ENCODE measurements around the gene NMNAT3.

The NMNAT3 gene

GRCh38 chr3:139677388-139678155 is at the start of gene NMNAT3:
Gene NMNAT3 (minus strand): TSS chr3:139677972. CDS start chr3:139627724, 50,248 bp downstream.
- Histone ChIP-seq H3K79me2 (ENCODE audit: control insufficient read depth, low read length) (no peaks in the 10 kb centered on the region), H3F3A (ENCODE audit: control insufficient read depth, insufficient read depth) (no peaks in the 10 kb centered on the region), H3K9me3 (ENCODE audit: control insufficient read depth, insufficient read depth, low read length) (no peaks in the 10 kb centered on the region), H3K27me3 (ENCODE audit: control insufficient read depth, low read length) (no peaks in the 10 kb centered on the region), H3K4me1 (ENCODE audit: control insufficient read depth, low read length) (no peaks in the 10 kb centered on the region), H3K27ac (ENCODE audit: low read depth, low read length) (no peak within 1 kb of the TSS), H3K9me2 (replicated peaks; ENCODE audit: control insufficient read depth, low read length) (no peaks in the 10 kb centered on the region), H4K20me1 (ENCODE audit: control insufficient read depth, insufficient read depth, low read depth, low read length) (no peaks in the 10 kb centered on the region), H3K4me2 (ENCODE audit: low read length) (peak within 1 kb of the TSS; percentile 64), H3K4me3 (ENCODE audit: low read length) (peak within 1 kb of the TSS; percentile 58), H3K36me3 (ENCODE audit: control insufficient read depth, low read length) (no peaks in the 10 kb centered on the region)
- no peak for TF ChIP-seq EZH2phosphoT487 (IDR thresholded peaks at IDR 0.05; ENCODE audit: borderline replicate concordance, low read length)
- TF ChIP-seq, protein P1, sequence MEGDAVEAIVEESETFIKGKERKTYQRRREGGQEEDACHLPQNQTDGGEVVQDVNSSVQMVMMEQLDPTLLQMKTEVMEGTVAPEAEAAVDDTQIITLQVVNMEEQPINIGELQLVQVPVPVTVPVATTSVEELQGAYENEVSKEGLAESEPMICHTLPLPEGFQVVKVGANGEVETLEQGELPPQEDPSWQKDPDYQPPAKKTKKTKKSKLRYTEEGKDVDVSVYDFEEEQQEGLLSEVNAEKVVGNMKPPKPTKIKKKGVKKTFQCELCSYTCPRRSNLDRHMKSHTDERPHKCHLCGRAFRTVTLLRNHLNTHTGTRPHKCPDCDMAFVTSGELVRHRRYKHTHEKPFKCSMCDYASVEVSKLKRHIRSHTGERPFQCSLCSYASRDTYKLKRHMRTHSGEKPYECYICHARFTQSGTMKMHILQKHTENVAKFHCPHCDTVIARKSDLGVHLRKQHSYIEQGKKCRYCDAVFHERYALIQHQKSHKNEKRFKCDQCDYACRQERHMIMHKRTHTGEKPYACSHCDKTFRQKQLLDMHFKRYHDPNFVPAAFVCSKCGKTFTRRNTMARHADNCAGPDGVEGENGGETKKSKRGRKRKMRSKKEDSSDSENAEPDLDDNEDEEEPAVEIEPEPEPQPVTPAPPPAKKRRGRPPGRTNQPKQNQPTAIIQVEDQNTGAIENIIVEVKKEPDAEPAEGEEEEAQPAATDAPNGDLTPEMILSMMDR (IDR thresholded peaks at IDR 0.05; ENCODE audit: low read depth, low read length, poor library complexity, severe bottlenecking), result no peak

DNA sequence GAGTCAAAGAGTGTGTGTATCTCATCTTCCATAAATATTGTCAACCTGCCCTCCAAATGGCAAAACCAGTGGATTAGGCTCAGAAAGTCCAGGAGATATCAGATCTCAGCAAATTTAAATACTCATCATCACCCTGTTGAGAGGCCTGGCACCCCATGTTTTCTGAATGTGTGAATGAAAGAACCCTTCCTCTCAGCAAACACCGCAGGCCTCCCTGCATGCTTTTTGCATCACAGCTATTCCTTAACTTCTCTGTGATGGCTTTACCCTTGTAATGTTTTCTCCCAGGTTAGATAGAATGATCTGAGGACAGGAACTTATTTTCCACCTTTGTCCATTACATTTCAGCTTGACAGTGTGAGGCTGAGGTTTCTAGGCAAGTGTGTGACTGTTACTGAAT is 43.6 kb upstream of the NMNAT3 start:
- no peaks in the 10 kb centered on the region for H3K79me2 ChIP-seq (ENCODE audit: control insufficient read depth, low read length)
- no peaks in the 10 kb centered on the region for H3K9me3 ChIP-seq (ENCODE audit: control insufficient read depth, insufficient read depth, low read length)
- no peaks in the 10 kb centered on the region for H3F3A ChIP-seq (ENCODE audit: control insufficient read depth, insufficient read depth)
- no peaks in the 10 kb centered on the region for H3K36me3 ChIP-seq (ENCODE audit: control insufficient read depth, low read length)
- no peak overlapping the region for H3K4me2 ChIP-seq (ENCODE audit: low read length)
- H3K27me3 ChIP-seq (ENCODE audit: control insufficient read depth, low read length), result no peaks in the 10 kb centered on the region; the same call in 1 of the 2 replicates
- no peak overlapping the region for H3K4me3 ChIP-seq (ENCODE audit: low read length)
- TF ChIP-seq EZH2phosphoT487 (IDR thresholded peaks at IDR 0.05; ENCODE audit: borderline replicate concordance, low read length), result no peak
- TF ChIP-seq, protein P1 (IDR thresholded peaks at IDR 0.05; ENCODE audit: low read depth, low read length, poor library complexity, severe bottlenecking), result no peak
- H3K27ac ChIP-seq (ENCODE audit: low read depth, low read length), result no peak overlapping the region
- H4K20me1 ChIP-seq (ENCODE audit: control insufficient read depth, insufficient read depth, low read depth, low read length), result no peaks in the 10 kb centered on the region
- no peaks in the 10 kb centered on the region for H3K9me2 ChIP-seq (replicated peaks; ENCODE audit: control insufficient read depth, low read length)
- no peaks in the 10 kb centered on the region for H3K4me1 ChIP-seq (ENCODE audit: control insufficient read depth, low read length)

DNA sequence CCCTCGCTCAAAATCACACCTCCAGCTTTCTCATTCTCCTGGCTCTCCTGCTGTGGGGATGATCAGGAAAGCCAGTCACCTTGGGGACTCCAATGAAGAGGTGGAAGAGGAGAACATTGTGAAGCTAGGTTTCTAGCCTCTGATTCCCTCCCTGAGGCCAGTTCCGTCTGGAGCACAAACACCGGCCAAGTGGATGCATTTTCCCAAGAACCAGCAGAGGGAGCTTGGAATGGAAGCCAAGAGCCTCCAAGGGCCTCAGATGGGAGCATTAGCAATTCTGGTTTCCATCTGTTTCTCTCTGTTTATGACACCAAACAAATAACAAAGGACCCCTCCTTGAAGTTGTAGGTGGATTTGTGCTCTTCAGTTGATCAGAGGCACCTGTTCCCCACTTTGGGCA is 40.6 kb upstream of the NMNAT3 start:
- no peaks in the 10 kb centered on the region for H3K9me3 ChIP-seq (ENCODE audit: control insufficient read depth, insufficient read depth, low read length)
- no peaks in the 10 kb centered on the region for H3K36me3 ChIP-seq (ENCODE audit: control insufficient read depth, low read length)
- no peaks in the 10 kb centered on the region for H4K20me1 ChIP-seq (ENCODE audit: control insufficient read depth, insufficient read depth, low read depth, low read length)
- no peaks in the 10 kb centered on the region for H3F3A ChIP-seq (ENCODE audit: control insufficient read depth, insufficient read depth)
- no peak for TF ChIP-seq EZH2phosphoT487 (IDR thresholded peaks at IDR 0.05; ENCODE audit: borderline replicate concordance, low read length)
- TF ChIP-seq, protein P1 (IDR thresholded peaks at IDR 0.05; ENCODE audit: low read depth, low read length, poor library complexity, severe bottlenecking), result no peak
- no peaks in the 10 kb centered on the region for H3K4me1 ChIP-seq (ENCODE audit: control insufficient read depth, low read length)
- H3K79me2 ChIP-seq (ENCODE audit: control insufficient read depth, low read length), result no peaks in the 10 kb centered on the region
- no peak overlapping the region for H3K4me3 ChIP-seq (ENCODE audit: low read length)
- H3K27ac ChIP-seq (ENCODE audit: low read depth, low read length), result no peak overlapping the region
- H3K9me2 ChIP-seq (replicated peaks; ENCODE audit: control insufficient read depth, low read length), result no peaks in the 10 kb centered on the region
- no peak overlapping the region for H3K4me2 ChIP-seq (ENCODE audit: low read length)
- no peaks in the 10 kb centered on the region; the same call in 1 of the 2 replicates for H3K27me3 ChIP-seq (ENCODE audit: control insufficient read depth, low read length)
